ENCODE data around the gene SAPCD2. TPM values are rescaled to one million over a fixed set of nuclear protein-coding genes. Genes with fewer than 3 reads are reported as not detected.

SAPCD2 gene
- total RNA-seq, 2 experiments from 2014 or later = 26.8 to 27.0 TPM

DNA sequence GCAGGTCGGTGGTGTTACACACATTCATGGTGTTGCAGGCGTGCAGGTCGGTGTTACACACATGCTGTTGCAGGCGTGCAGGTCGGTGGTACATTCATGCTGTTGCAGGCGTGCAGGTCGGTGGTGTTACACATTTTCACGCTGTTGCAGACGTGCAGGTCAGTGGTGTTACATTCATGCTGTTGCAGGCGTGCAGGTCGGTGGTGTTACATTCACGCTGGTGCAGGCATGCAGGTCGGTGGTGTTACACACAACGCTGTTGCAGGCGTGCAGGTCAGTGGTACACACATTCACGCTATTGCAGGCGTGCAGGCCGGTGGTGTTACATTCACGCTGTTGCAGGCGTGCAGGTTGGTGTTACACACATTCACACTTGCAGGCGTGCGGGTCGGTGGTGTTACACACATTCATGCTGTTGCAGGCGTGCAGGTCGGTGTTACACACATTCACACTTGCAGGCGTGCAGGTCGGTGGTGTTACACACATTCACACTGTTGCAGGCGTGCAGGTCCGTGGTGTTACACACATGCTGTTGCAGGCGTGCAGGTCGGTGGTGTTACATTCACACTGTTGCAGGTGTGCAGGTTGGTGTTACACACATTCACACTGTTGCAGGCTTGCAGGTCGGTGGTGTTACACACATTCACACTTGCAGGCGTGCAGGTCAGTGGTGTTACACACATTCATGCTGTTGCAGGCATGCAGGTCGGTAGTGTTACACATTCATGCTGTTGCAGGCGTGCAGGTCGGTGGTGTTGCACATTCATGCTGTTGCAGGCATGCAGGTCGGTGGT, 33.0 kb upstream of the SAPCD2 start:
- Mint-ChIP-seq H3K4me1 (no peaks in the 10 kb centered on the region), H3K27ac (no peak overlapping the region), H3K27me3 (no peaks in the 10 kb centered on the region), H3K4me3 (no peak overlapping the region), H3K36me3 (ENCODE audit: low read depth) (peaks cover 13% of the 10 kb centered on the region), H3K9me3 (peaks cover 4% of the 10 kb centered on the region)
- POLR2A ChIA-PET = no interaction called here
- DNase-seq = no peak
- CTCF ChIA-PET = no interaction called here

DNA sequence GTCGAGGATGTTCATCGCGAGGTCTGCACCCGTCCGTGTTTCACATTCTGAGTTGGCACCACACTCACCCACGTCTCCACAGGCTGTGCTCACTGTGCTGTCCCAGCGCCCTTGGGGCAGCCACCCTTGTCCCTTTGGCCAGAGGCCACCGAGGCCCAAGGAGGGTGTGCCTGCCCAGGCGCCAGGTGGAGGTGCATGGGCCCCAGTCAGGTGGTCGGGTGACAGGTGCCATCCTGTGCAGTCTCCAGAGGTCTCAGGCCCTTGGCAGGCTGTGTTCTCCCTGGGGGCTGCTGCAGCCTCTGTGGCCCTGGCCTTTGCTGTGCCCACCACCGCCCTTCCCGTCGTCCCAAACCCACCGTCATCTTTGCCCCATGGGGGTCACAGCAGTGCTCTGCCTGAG, 28.9 kb upstream of the SAPCD2 start:
- CTCF ChIA-PET = no interaction called here
- Mint-ChIP-seq H3K4me1 (peaks cover 17% of the 10 kb centered on the region), H3K27me3 (no peaks in the 10 kb centered on the region), H3K36me3 (ENCODE audit: low read depth) (peaks cover 28% of the 10 kb centered on the region), H3K9me3 (peaks cover 4% of the 10 kb centered on the region), H3K27ac (no peak overlapping the region), H3K4me3 (no peak overlapping the region)
- DNase-seq = no peak
- POLR2A ChIA-PET = interaction anchor here (1.5 kb wide), 1 partner anchor 28 kb away, joined by 4 read pairs; the partner anchor contains the start of gene SAPCD2

DNA sequence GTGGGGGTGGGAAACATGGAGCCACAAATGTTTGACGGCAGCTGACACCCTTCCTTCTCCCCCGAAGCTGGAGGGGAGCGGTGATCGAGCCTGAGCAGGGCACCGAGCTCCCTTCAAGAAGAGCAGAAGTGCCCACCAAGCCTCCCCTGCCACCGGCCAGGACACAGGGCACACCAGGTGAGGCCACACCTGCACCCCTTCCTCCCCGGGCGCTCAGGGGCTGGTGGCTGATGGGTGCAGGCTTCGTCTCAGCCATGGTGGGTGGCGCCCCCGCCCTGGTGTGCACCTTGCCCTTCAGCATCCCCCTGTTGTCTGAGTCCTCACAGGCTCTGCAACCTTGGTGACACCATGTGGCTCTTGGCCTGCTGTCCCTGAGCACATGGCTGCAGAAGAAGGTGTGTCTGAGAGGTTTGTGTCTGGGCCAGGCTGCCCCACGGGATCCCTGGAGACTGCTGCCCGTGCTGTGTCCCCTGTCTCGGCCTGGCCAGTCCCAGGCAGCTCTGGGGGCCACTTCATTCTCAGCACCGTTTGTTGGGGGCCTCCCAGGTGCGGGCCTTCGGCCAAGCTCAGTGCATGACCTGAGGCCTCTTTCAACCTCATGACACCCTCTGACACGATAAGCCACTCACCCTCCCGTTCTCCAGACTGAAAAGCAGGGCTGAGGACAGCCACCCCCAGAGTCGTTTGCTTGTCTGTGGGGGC, 27.6 kb upstream of the SAPCD2 start:
- no peak overlapping the region for H3K4me3 Mint-ChIP-seq
- H3K4me1 Mint-ChIP-seq = peaks cover 19% of the 10 kb centered on the region
- no peak overlapping the region for H3K27ac Mint-ChIP-seq
- no peak for DNase-seq
- ChIA-PET POLR2A (interaction anchor here (1.5 to 2.5 kb wide), 2 partner anchors 15 to 27 kb away, joined by 4 to 28 read pairs; partner anchors contain the start of genes DPP7 and SAPCD2), CTCF (interaction anchor here (3.2 kb wide), 1 partner anchor 12 kb away, joined by 70 read pairs; the partner anchor contains the start of gene MAN1B1)
- H3K27me3 Mint-ChIP-seq = no peaks in the 10 kb centered on the region
- peaks cover 30% of the 10 kb centered on the region for H3K36me3 Mint-ChIP-seq (ENCODE audit: low read depth)
- H3K9me3 Mint-ChIP-seq = peaks cover 4% of the 10 kb centered on the region

DNA sequence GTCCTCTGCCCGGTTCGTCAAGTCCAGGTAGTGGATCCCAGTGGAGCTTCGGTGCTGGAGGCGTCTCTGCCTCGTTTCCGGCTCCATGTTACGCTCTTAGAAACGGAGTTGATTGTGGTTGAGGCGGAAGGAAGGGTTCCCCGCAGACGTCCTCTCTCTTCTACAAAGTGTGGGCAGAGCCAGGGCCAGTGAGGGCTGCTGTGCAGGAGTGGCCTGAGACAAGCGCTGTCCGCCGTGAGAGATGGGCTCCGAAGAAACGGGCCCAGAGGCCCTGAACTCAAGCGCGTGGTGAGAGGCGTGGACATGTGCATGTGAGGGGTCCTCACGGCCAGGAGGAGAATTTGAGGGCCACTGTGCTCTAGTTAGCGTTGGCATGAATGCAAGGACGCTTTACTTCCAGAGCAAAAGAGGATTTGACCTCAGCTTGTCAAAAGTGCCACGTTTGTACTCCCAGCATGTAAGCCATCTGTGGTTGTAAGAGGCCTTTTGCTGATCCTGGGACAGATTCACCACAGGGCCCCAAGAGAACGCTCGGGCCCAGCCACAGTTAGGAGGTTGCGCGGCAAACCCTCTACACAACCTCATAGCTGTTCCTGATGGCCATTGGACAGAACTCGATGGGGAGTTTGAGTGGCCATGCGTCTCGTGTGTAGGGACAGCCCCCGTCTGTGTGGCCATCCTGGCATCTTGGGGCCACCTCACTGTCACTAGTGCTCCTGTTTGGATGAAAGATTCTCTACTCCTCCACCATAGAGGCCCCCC, 26.6 kb upstream of the SAPCD2 start:
- Mint-ChIP-seq H3K9me3 (peaks cover 4% of the 10 kb centered on the region), H3K36me3 (ENCODE audit: low read depth) (peaks cover 37% of the 10 kb centered on the region), H3K4me1 (peaks cover 19% of the 10 kb centered on the region), H3K4me3 (peak overlapping the region; percentile 62), H3K27me3 (no peaks in the 10 kb centered on the region), H3K27ac (peak overlapping the region; percentile 89)
- CTCF ChIA-PET = interaction anchor here (1.7 to 3.2 kb wide), 7 partner anchors 11 to 140 kb away, joined by 9 to 70 read pairs (median 21); partner anchors contain the start of genes CYSRT1, MAN1B1, NPDC1 and RNF208
- POLR2A ChIA-PET = interaction anchor here (0.5 to 2.5 kb wide), 6 partner anchors 16 to 262 kb away, joined by 3 to 28 read pairs (median 14); partner anchors contain the start of genes DPP7, SAPCD2 and TUBB4B
- DNase-seq = no peak

DNA sequence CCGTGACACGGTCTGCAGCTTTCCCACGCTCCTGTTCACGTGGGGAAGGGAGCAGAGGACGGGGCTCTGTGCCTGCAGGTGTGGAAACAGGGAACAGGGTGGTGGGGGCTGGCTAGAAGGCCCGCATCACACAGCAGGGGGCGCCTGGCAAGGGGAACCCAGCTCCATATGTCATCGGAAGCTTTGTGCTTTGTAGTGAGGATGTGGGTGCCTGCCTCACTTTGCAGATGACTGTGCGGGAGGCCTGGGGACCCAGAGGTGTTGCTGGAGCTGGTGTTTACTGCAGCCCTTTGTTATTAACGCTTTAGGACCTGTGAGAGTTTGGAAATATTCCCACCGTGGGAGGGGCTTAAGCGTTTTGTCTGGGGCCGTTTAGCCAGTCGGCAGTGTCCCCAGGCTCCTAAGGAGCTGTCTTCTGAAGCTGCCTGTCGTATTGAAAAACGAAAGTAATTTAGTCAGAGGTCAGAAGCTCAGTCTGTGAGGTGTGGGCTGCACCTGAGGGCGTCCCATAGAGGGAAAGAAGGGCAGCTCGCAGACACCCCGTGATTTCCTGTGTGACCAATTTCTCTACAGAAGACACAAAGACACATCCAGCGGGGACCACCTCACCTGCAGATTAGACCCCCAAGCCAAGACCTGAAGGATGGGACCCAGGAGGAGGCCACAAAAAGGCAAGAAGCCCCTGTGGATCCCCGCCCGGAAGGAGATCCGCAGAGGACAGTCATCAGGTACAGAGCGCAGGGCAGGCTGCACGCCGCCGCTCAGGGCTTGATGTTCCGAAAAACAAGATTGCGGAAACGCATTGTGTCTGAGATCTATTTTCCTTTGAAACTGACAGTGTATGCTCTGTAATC, 25.5 kb upstream of the SAPCD2 start:
- Mint-ChIP-seq H3K27ac (peak overlapping the region; percentile 89), H3K9me3 (no peaks in the 10 kb centered on the region), H3K36me3 (ENCODE audit: low read depth) (peaks cover 40% of the 10 kb centered on the region), H3K4me1 (peaks cover 21% of the 10 kb centered on the region), H3K27me3 (no peaks in the 10 kb centered on the region), H3K4me3 (peak overlapping the region; percentile 62)
- ChIA-PET POLR2A (interaction anchor here (0.5 to 2.5 kb wide), 20 partner anchors 10 to 733 kb away, joined by 3 to 32 read pairs (median 4); partner anchors contain the start of genes ANAPC2, DNLZ, DPP7 and MAN1B1), CTCF (interaction anchor here (0.6 to 3.2 kb wide), 32 partner anchors 9 to 369 kb away, joined by 3 to 70 read pairs (median 6); partner anchors contain the start of genes ANAPC2, CYSRT1, MAN1B1 and NPDC1)
- DNase-seq = peak; percentile 91

DNA sequence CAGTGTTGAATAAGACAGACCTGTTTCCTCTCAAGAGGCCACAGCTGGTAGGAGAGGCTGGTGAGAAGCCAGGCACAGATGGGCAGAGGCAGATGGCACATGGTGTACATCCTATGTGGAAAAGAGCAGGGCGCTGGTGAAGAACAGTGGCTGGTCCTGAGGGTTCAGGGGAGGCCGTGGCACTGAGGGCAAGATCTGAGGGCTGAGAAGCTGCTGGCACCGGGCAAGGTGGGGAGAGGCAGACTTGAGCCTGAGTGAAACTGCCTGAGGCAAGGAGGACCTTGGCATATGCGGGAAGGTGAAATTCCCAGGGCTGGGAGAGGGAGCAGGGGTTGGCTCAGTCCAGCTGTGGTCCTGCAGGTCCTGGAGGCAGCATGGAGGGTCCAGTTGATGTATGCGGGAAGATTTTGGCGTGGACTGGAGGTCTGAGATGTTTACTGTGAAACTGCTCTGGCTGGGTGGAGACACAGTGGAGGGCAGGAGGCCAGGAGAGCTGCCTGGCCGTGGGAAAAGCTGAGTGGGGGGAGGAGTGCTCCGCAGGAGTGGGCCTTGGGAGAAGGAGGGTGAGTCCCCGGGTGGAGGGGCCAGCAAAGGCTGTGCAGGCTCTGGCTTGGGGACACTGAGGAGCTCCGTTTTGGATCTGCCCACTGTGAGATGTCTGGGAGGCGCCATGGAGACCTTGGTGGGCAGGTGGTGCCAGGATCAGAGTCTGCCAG, 19.0 kb upstream of the SAPCD2 start:
- POLR2A ChIA-PET = interaction anchor here (1.7 kb wide), 1 partner anchor 151 kb away, joined by 5 read pairs; no protein-coding TSS in a partner anchor

DNA sequence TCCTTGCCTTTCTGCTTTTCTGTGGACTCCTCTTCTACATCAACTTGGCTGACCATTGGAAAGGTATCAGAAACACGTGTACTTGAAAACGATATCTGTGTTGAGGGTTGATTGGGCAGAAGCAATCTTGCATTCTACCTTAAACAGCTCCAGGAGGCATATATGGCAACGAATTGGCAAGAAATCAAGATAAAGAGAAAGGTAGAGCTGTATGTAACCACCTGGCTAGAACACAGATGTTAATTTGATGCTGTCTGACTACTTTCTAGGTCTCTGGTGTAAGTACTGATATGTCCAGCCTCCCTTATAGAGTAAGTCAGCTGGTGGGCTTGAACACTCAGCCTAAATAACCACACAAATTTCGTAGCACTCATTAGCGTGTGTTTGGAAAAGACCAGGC, 17.8 kb upstream of the SAPCD2 start:
- no peak for DNase-seq
- POLR2A ChIA-PET = interaction anchor here (1.3 to 6.5 kb wide), 5 partner anchors 17 to 152 kb away, joined by 3 to 87 read pairs (median 5); partner anchors contain the start of genes ANAPC2, RNF224, SAPCD2 and SSNA1
- H3K4me1 Mint-ChIP-seq = peaks cover 46% of the 10 kb centered on the region
- H3K27ac Mint-ChIP-seq = peak overlapping the region; percentile 90
- no peaks in the 10 kb centered on the region for H3K9me3 Mint-ChIP-seq
- H3K27me3 Mint-ChIP-seq = no peaks in the 10 kb centered on the region
- H3K36me3 Mint-ChIP-seq (ENCODE audit: low read depth) = peaks cover 36% of the 10 kb centered on the region
- H3K4me3 Mint-ChIP-seq = peak overlapping the region; percentile 89
- CTCF ChIA-PET = interaction anchor here (0.6 to 5.7 kb wide), 4 partner anchors 8 to 148 kb away, joined by 4 to 73 read pairs (median 38); partner anchors contain the start of genes FUT7 and SAPCD2

More for the DNA sequence above, 19.0 kb upstream of the SAPCD2 start:
- Mint-ChIP-seq H3K27ac (peak overlapping the region; percentile 18), H3K36me3 (ENCODE audit: low read depth) (peaks cover 31% of the 10 kb centered on the region), H3K27me3 (no peaks in the 10 kb centered on the region), H3K9me3 (no peaks in the 10 kb centered on the region), H3K4me1 (peaks cover 41% of the 10 kb centered on the region), H3K4me3 (no peak overlapping the region)
- CTCF ChIA-PET = interaction anchor here (1.1 to 5.7 kb wide), 2 partner anchors 20 to 60 kb away, joined by 3 to 73 read pairs; partner anchors contain the start of gene SAPCD2
- DNase-seq = no peak

DNA sequence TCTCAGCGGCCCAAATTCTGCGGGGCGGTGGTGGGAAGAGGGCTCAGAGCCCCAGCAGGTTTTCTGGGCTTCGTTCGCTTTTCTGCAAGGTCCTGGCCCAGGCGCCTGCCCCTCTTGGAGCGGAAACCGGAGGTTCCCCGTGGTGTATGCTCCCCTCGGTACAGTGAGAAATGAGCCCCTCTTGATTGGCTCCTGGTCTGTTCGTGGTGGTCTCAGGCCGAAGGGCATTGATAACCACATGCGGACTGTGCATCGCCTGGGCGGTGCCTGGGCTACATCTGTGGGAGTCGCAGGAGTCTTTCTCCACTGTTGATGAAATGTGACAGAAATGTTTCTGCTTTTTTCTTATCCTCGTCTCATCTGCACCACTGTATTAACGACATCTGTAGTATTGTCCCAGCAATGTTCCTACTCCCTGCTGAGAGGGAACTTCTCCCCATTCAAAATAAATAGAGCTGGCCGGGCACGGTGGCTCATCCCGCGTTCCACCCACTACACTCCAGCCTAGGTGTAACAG, 17.1 kb upstream of the SAPCD2 start:
- CTCF ChIA-PET = interaction anchor here (0.6 to 5.7 kb wide), 13 partner anchors 9 to 149 kb away, joined by 3 to 73 read pairs (median 10); partner anchors contain the start of genes FUT7, NPDC1, RNF224 and SAPCD2
- H3K9me3 Mint-ChIP-seq = no peaks in the 10 kb centered on the region
- no peaks in the 10 kb centered on the region for H3K27me3 Mint-ChIP-seq
- peaks cover 46% of the 10 kb centered on the region for H3K4me1 Mint-ChIP-seq
- POLR2A ChIA-PET = interaction anchor here (1.2 to 6.5 kb wide), 17 partner anchors 8 to 189 kb away, joined by 3 to 87 read pairs (median 11); partner anchors contain the start of genes ANAPC2, RNF208, RNF224 and SAPCD2
- H3K4me3 Mint-ChIP-seq = peak overlapping the region; percentile 89
- H3K27ac Mint-ChIP-seq = peak overlapping the region; percentile 90
- no peak for DNase-seq
- H3K36me3 Mint-ChIP-seq (ENCODE audit: low read depth) = peaks cover 32% of the 10 kb centered on the region

DNA sequence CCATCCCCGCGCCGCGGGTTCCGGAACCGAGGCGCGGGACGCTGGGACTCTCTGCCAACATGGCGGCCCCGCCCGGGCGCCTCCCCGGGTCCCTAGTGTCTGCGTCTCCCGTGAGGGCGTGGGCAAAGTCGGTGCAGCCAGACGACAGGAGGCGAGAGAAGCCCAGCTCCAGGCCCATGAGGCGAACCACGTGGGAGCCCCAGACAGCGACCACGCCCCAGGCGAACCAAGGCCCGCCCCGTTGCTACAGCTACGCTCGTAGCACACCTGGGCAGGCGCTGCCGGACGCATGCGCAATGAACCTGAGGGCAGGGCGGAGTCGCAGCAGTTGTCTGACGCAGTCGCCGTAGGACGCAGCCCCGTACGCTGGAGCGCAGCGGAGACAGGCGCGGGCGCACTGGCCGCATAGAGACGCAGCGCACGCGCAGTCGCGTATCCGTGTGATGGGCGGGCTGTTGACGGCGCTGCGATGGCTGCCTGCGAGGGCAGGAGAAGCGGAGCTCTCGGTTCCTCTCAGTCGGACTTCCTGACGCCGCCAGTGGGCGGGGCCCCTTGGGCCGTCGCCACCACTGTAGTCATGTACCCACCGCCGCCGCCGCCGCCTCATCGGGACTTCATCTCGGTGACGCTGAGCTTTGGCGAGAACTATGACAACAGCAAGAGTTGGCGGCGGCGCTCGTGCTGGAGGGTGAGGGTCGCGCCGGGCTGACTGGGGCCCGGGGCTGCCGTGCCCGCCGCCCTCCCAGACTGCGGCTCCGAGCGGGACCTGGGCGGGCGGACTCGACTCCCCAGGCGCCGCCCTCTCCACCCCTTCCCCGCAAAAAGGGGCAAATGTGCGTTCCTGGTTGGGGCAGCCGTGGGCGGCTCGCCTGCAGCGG, 16.4 kb upstream of the SAPCD2 start, which contains the start of gene MAN1B1:
TSS of gene MAN1B1 (plus strand) at position 455 of the 878 bp plus-strand sequence. CDS start at position 470, 15 bp downstream.
- POLR2A ChIA-PET = interaction anchor here (0.7 to 6.5 kb wide), 27 partner anchors 9 to 547 kb away, joined by 3 to 87 read pairs (median 5); partner anchors contain the start of genes ANAPC2, CLIC3, CYSRT1 and EXD3
- Mint-ChIP-seq H3K27ac (peak within 1 kb of the TSS; percentile 90), H3K4me1 (peaks cover 46% of the 10 kb centered on the region), H3K4me3 (peak within 1 kb of the TSS; percentile 89), H3K36me3 (ENCODE audit: low read depth) (peaks cover 35% of the 10 kb centered on the region), H3K27me3 (no peaks in the 10 kb centered on the region), H3K9me3 (no peaks in the 10 kb centered on the region)
- peak; percentile 100 for DNase-seq
- CTCF ChIA-PET = interaction anchor here (0.5 to 5.7 kb wide), 20 partner anchors 9 to 843 kb away, joined by 3 to 73 read pairs (median 4); partner anchors contain the start of genes CYSRT1, NPDC1, RNF224 and SAPCD2

Data from activated CD4-positive, alpha-beta memory T cell treated with anti-CD3 and anti-CD28 coated beads, Interleukin-2, amount 10 ng/mL, durations not matched to agents 7 days and 5 days (primary cell).